Endodermal cell (in vitro differentiated cells): Measurements from ENCODE around the gene ITGA6. TPM values are rescaled to one million over a fixed set of nuclear protein-coding genes. Genes with fewer than 3 reads are reported as not detected.
A peak's percentile ranks its signal among the peaks of the same experiment; 100 is the strongest.

Experiments
- DNase-seq: peaks from one replicate; pipeline ENCODE4 v3.0.0-alpha.2; 2017
- H3K27ac ChIP-seq: 2 replicates; pipeline ENCODE4 v1.5.1; 2013; ENCODE audit warnings: mild to moderate bottlenecking, low read depth, low read length, moderate library complexity
- H3K27me3 ChIP-seq: 2 replicates; pipeline ENCODE4 v1.6.1; 2013; ENCODE audit warnings: mild to moderate bottlenecking, low read length, moderate library complexity; ENCODE audit not compliant: insufficient read depth, control insufficient read depth, poor library complexity, severe bottlenecking
- H3K36me3 ChIP-seq: 2 replicates; pipeline ENCODE4 v1.7.0; 2013; ENCODE audit warnings: mild to moderate bottlenecking, low read length, moderate library complexity; ENCODE audit not compliant: control insufficient read depth, insufficient read depth
- H3K4me1 ChIP-seq: one replicate; pipeline ENCODE4 v1.7.0; 2013; ENCODE audit warnings: low read length; ENCODE audit not compliant: control insufficient read depth, insufficient read depth
- H3K4me3 ChIP-seq: 2 replicates; pipeline ENCODE4 v1.5.1; 2013; ENCODE audit warnings: mild to moderate bottlenecking, low read length, moderate library complexity
- H3K9ac ChIP-seq: 2 replicates; pipeline ENCODE4 v1.6.1; 2013; ENCODE audit warnings: mild to moderate bottlenecking, low read length, moderate library complexity; ENCODE audit not compliant: poor library complexity, severe bottlenecking; ENCODE audit errors: extremely low read depth
- H3K9me3 ChIP-seq: 2 replicates; pipeline ENCODE4 v1.6.1; 2013; ENCODE audit warnings: mild to moderate bottlenecking, low read length, moderate library complexity; ENCODE audit not compliant: control insufficient read depth
- H3K27ac Mint-ChIP-seq: 2 replicates; pipeline ENCODE4 v1.8.0; 2020; ENCODE audit warnings: mixed read lengths
- H3K27me3 Mint-ChIP-seq: 2 replicates; pipeline ENCODE4 v1.8.0; 2021; ENCODE audit warnings: mild to moderate bottlenecking, mixed read lengths; ENCODE audit not compliant: insufficient read depth
- H3K36me3 Mint-ChIP-seq: 2 replicates; pipeline ENCODE4 v1.8.0; 2020; ENCODE audit warnings: low read depth, mixed read lengths
- H3K4me1 Mint-ChIP-seq: 2 replicates; pipeline ENCODE4 v1.8.0; 2020; ENCODE audit warnings: mixed read lengths
- H3K4me3 Mint-ChIP-seq: 2 replicates; pipeline ENCODE4 v1.8.0; 2020; ENCODE audit warnings: mild to moderate bottlenecking, moderate library complexity, mixed read lengths
- H3K9me3 Mint-ChIP-seq: 2 replicates; pipeline ENCODE4 v1.8.0; 2020; ENCODE audit warnings: mild to moderate bottlenecking, mixed read lengths
- CTCF ChIP-seq: fragments of 200-600 bp; sonication (generic); conservative IDR thresholded peaks from 2 replicates; pipeline ENCODE4 v1.5.0; 2021; ENCODE audit warnings: antibody characterized with exemption, mild to moderate bottlenecking
- WGBS, 2 experiments: methylation state at CpG; one replicate each; pipeline versions ENCODE4 v1.1.5 to v1.1.7; 2013; ENCODE audit warnings: missing lambda C conversion rate in 2 of 2, mixed read lengths in 1 of 2; ENCODE audit not compliant: insufficient coverage in 1 of 2, insufficient read length in 1 of 2; 5-methylcytosine and 5-hydroxymethylcytosine counted together
- total RNA-seq, 2 donors: library from RNA; stranded (reverse); fragmentation: NEBNext Ultra II Directional in 1 of 2; extraction: Animal tissue kit (Norgen Biotek cat#: 25700) in 1 of 2; gene quantifications; 2 replicates in 1 of 2; 3 replicates in 1 of 2; pipeline ENCODE4 v1.2.1, GENCODE V29; 2021

The ITGA6 gene
- total RNA-seq, 2 donors from 2014 or later, result 35.8 to 45.7 TPM

- no peaks in the 10 kb centered on the region for H3K36me3 ChIP-seq
- no peak overlapping the region for H3K27ac ChIP-seq
- H3K4me1 Mint-ChIP-seq, result peaks cover 27% of the 10 kb centered on the region
- WGBS, 2 experiments, result 74 to 86% methylated on average over 1 to 4 of the region's 4 CpGs
- no peak overlapping the region for H3K27ac Mint-ChIP-seq
- no peak overlapping the region for H3K4me3 ChIP-seq
- no peaks in the 10 kb centered on the region for H3K9me3 Mint-ChIP-seq
- H3K27me3 Mint-ChIP-seq, result peaks cover 47% of the 10 kb centered on the region
- no peaks in the 10 kb centered on the region for H3K9me3 ChIP-seq
- no peak for TF ChIP-seq CTCF
- no peaks in the 10 kb centered on the region for H3K27me3 ChIP-seq
- H3K4me3 Mint-ChIP-seq, result no peak overlapping the region
- H3K36me3 Mint-ChIP-seq, result peaks cover 2% of the 10 kb centered on the region
- no peak for DNase-seq
- H3K4me1 ChIP-seq, result peaks cover 7% of the 10 kb centered on the region
- no peak overlapping the region for H3K9ac ChIP-seq
Observed at GRCh38 chr2:172455121-172455515, 27.7 kb downstream of the ITGA6 start.

DNA sequence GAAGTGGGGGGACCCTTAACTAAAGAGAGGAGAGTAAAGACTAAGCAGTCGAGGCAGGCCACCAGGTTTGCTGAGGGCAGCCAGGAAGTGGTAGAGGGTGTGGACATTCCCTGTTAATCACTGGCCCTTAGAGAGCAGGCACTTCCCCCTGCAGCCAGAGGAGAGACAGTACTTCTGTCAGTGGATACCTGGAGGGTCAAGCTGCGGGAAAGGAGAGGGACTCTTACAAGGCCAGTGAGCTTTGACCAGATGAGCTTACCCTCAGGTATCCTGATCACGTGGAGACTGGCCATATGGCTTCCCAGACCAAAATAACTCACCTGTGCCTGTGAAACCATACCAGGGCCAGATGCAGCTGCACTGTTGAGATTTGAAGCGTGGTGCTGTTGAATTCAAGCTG lies 28.6 kb downstream of the ITGA6 start:
- Mint-ChIP-seq H3K27ac (peak overlapping the region; percentile 62), H3K9me3 (no peaks in the 10 kb centered on the region), H3K4me3 (no peak overlapping the region), H3K27me3 (peaks cover 56% of the 10 kb centered on the region), H3K4me1 (peaks cover 25% of the 10 kb centered on the region), H3K36me3 (peaks cover 2% of the 10 kb centered on the region)
- WGBS, 2 experiments, result 74 to 75% methylated on average over 3 to 4 of the region's 4 CpGs
- peaks cover 7% of the 10 kb centered on the region for H3K4me1 ChIP-seq
- DNase-seq, result peak; percentile 72
- H3K9ac ChIP-seq, result no peak overlapping the region
- H3K9me3 ChIP-seq, result no peaks in the 10 kb centered on the region
- peak; percentile 57 for TF ChIP-seq CTCF
- no peak overlapping the region for H3K27ac ChIP-seq
- H3K36me3 ChIP-seq, result no peaks in the 10 kb centered on the region
- H3K4me3 ChIP-seq, result no peak overlapping the region
- no peaks in the 10 kb centered on the region for H3K27me3 ChIP-seq

GRCh38 chr2:172457536-172457935 lies 30.1 kb downstream of the ITGA6 start:
- H3K9ac ChIP-seq, result no peak overlapping the region
- Mint-ChIP-seq H3K9me3 (no peaks in the 10 kb centered on the region), H3K4me3 (no peak overlapping the region), H3K27ac (no peak overlapping the region), H3K27me3 (peaks cover 59% of the 10 kb centered on the region), H3K4me1 (peaks cover 34% of the 10 kb centered on the region), H3K36me3 (peaks cover 2% of the 10 kb centered on the region)
- H3K36me3 ChIP-seq, result no peaks in the 10 kb centered on the region
- H3K27me3 ChIP-seq, result no peaks in the 10 kb centered on the region
- TF ChIP-seq CTCF, result no peak
- peaks cover 12% of the 10 kb centered on the region for H3K4me1 ChIP-seq
- 89 to 96% methylated on average over 3 to 4 of the region's 4 CpGs for WGBS, 2 experiments
- H3K27ac ChIP-seq, result no peak overlapping the region
- no peak for DNase-seq
- H3K4me3 ChIP-seq, result no peak overlapping the region
- no peaks in the 10 kb centered on the region for H3K9me3 ChIP-seq
